GM12865 (cell line): ENCODE results near the gene NRG4.
"Not testable (repeated sequence)": the region's sequence is repeated elsewhere in the genome, so short reads cannot be mapped to it uniquely, and the experiment has no call there.

Experiments used
- DNase-seq: peaks from one replicate; pipeline ENCODE4 v3.0.0; 2010; ENCODE audit warnings: low read depth
- H3K4me3 ChIP-seq: 2 replicates; pipeline ENCODE4 v1.5.1; 2011; ENCODE audit warnings: mild to moderate bottlenecking, low read depth, low read length, control low read depth
- CTCF ChIP-seq: IDR thresholded peaks from 2 replicates; pipeline ENCODE4 v1.5.1; 2011; ENCODE audit warnings: low read length, control low read depth, low read depth, inconsistent platforms; ENCODE audit not compliant: insufficient read depth; ENCODE audit errors: missing control alignments

The NRG4 gene

GRCh38 chr15:76057332-76058000, 45.2 kb upstream of the NRG4 start:
- peak overlapping the region; percentile 27; the same call in 1 of the 2 replicates for H3K4me3 ChIP-seq
- DNase-seq, result peak; percentile 59
- peak; percentile 65 for TF ChIP-seq CTCF

- H3K4me3 ChIP-seq, result peak overlapping the region; percentile 27; the same call in 1 of the 2 replicates
- no peak for TF ChIP-seq CTCF
- DNase-seq, result peak; percentile 76
Observed at GRCh38 chr15:76056931-76057330, 44.7 kb upstream of the NRG4 start.

GRCh38 chr15:76054201-76054600, 42.0 kb upstream of the NRG4 start:
- not testable (repeated sequence) for DNase-seq, H3K4me3 ChIP-seq

- no peak overlapping the region for H3K4me3 ChIP-seq
- no peak for DNase-seq
- TF ChIP-seq CTCF, result no peak
Observed at GRCh38 chr15:76038512-76038911, 26.3 kb upstream of the NRG4 start.

GRCh38 chr15:76035593-76035992, 23.4 kb upstream of the NRG4 start:
- H3K4me3 ChIP-seq, result no peak overlapping the region
- no peak for DNase-seq
- no peak for TF ChIP-seq CTCF

- no peak overlapping the region for H3K4me3 ChIP-seq
- TF ChIP-seq CTCF, result no peak
- no peak for DNase-seq
Observed at GRCh38 chr15:76034111-76034510, 21.9 kb upstream of the NRG4 start.

- no peak overlapping the region for H3K4me3 ChIP-seq
- TF ChIP-seq CTCF, result no peak
- no peak for DNase-seq
Observed at GRCh38 chr15:76033438-76033837, 21.2 kb upstream of the NRG4 start.
